Tibial nerve (tissue), 4 donors: ENCODE measurements around the gene FAM83E. TPM values are rescaled to one million over a fixed set of nuclear protein-coding genes. Genes with fewer than 3 reads are reported as not detected.

Source experiments
- DNase-seq, 2 donors: peaks; one replicate each; pipeline ENCODE4 v3.0.0-alpha.2; 2019; ENCODE audit warnings: low spot score in 2 of 2
- H3K27ac ChIP-seq, 4 donors: fragments of 200-600 bp; sonication (generic) in 3 of 4; one replicate each; pipeline ENCODE4 v1.5.1; 2017 to 2019; ENCODE audit warnings: mild to moderate bottlenecking in 1 of 4
- H3K27me3 ChIP-seq, 2 donors: fragments of 200-600 bp; sonication (generic) in 1 of 2; one replicate each; pipeline versions ENCODE4 v1.5.1 to v1.6.0; 2017 to 2019
- H3K36me3 ChIP-seq, 3 donors: fragments of 200-600 bp; sonication (generic); one replicate each; pipeline ENCODE4 v1.5.1; 2018 to 2019
- H3K4me1 ChIP-seq, 4 donors: fragments of 200-600 bp; sonication (generic) in 3 of 4; one replicate each; pipeline ENCODE4 v1.5.1; 2017 to 2019
- H3K4me3 ChIP-seq, 4 donors: fragments of 200-600 bp; sonication (generic) in 3 of 4; one replicate each; pipeline ENCODE4 v1.5.1; 2017 to 2019; ENCODE audit warnings: mild to moderate bottlenecking in 1 of 4, moderate library complexity in 1 of 4
- H3K9me3 ChIP-seq, 4 donors: fragments of 200-600 bp; sonication (generic) in 3 of 4; one replicate each; pipeline ENCODE4 v1.5.1; 2017 to 2019
- CTCF ChIP-seq, 5 experiments: fragments of 200-600 bp in 3 of 5; fragments of 450-650 bp in 2 of 5; sonication (generic) in 3 of 5; IDR thresholded peaks; one replicate each; pipeline ENCODE4 v1.5.1; 2016 to 2019; ENCODE audit warnings: antibody characterized with exemption in 5 of 5, mild to moderate bottlenecking in 3 of 5, moderate library complexity in 2 of 5
- EP300 ChIP-seq, 2 donors: sonication (generic); formaldehyde crosslinking; IDR thresholded peaks; one replicate each; pipeline ENCODE4 v1.6.1; 2017; ENCODE audit warnings: antibody characterized with exemption in 2 of 2, mild to moderate bottlenecking in 1 of 2
- POLR2A ChIP-seq, 2 donors: fragments of 450-650 bp; IDR thresholded peaks; one replicate each; pipeline ENCODE4 v1.6.1; 2017; ENCODE audit warnings: antibody characterized with exemption in 2 of 2, mild to moderate bottlenecking in 2 of 2, moderate library complexity in 2 of 2
- WGBS, 2 donors: methylation state at CpG; one replicate each; pipeline ENCODE4 v1.1.5; 2018; 5-methylcytosine and 5-hydroxymethylcytosine counted together
- total RNA-seq, 4 donors: library from RNA; depleted of rRNA; stranded (reverse); fragments of >200 nt; gene quantifications; one replicate each; pipeline ENCODE4 v1.1.0, GENCODE V29; 2016

FAM83E gene
- total RNA-seq, 4 donors from 2014 or later: not detected

DNA sequence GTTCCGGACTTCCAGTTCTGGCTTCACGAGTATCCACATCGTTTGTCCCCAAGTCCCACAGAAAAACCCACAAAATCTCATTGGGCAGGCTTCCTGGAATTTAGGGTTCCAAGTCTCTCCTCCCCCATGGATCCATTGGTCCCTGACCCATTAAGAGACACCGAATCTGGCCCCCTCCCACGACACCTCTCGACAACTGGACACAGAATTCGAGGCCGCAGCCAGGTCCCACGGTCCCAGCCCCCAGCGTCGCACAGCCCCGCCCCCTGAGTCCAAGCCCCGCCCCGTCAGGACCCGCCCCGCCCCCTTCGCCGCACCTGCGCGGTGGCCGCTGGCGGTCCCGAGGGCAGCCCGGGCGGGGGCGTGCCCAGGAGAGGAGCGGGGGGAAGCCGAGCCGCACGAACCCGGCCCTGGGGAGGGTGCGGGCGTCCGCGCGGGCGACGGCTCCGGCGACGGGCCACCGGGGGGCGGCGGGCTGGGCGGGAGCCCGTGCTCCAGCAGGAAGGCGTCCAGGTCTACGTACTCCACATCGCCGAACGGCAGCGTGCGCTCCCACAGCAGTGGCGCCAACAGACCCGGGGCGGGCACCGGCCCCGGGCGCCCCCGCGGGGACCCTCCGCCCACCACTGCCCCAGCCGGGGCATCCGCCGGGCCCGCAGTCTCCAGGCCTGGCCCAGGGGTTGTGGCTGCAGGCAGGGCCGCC lies 20.5 kb upstream of the FAM83E start:
- no peaks in the 10 kb centered on the region for H3K27me3 ChIP-seq
- H3K4me3 ChIP-seq: peak overlapping the region; percentile 32 to 85 (median 60)
- WGBS, 2 donors: 1 to 2% methylated on average over 28 to 48 of the region's 67 CpGs
- DNase-seq: peak; percentile 70 to 76
- H3K4me1 ChIP-seq: peaks cover 0 to 73% (median 47%) of the 10 kb centered on the region in 4 donors
- no peaks in the 10 kb centered on the region for H3K9me3 ChIP-seq
- TF ChIP-seq POLR2A (IDR thresholded peaks at IDR 0.05) (peak in 1 of 2 donors; percentile 85), EP300 (IDR thresholded peaks at IDR 0.05) (peak in 1 of 2 donors; percentile 68), CTCF (IDR thresholded peaks at IDR 0.05) (no peak)
- H3K27ac ChIP-seq: peak overlapping the region; percentile 94 to 99 (median 99)
- H3K36me3 ChIP-seq: peaks cover 0 to 22% (median 0%) of the 10 kb centered on the region in 3 donors

- TF ChIP-seq EP300 (IDR thresholded peaks at IDR 0.05) (peak; percentile 96 to 98), CTCF (IDR thresholded peaks at IDR 0.05) (peak in 1 of 5 experiments; percentile 39), POLR2A (IDR thresholded peaks at IDR 0.05) (peak; percentile 28 to 78)
- Histone ChIP-seq H3K9me3 (no peaks in the 10 kb centered on the region), H3K4me3 (peak overlapping the region; percentile 18 to 85 (median 60)), H3K4me1 (peaks cover 0 to 81% (median 52%) of the 10 kb centered on the region in 4 donors), H3K27ac (peak overlapping the region; percentile 94 to 99 (median 99)), H3K36me3 (peaks cover 0 to 29% (median 0%) of the 10 kb centered on the region in 3 donors), H3K27me3 (no peaks in the 10 kb centered on the region)
- DNase-seq: peak; percentile 97 to 98
- 3 to 6% methylated on average over 28 to 37 of the region's 37 CpGs for WGBS, 2 donors
Observed at GRCh38 chr19:48634424-48635262, 19.8 kb upstream of the FAM83E start.

DNA sequence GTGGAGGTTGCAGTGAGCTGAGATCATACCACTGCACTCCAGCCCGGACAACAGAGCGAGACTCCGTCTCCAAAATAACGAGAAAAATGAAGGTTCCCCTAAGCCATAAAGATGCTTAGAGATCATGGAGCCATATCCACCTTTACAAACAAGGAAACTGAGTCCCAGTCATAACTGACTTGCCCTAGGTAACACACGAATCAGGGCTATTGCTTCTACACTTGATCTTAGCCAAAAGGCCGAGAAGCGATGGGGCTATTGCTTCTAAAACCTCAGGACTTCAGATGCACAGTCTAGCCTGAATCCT lies 19.1 kb upstream of the FAM83E start:
- no peaks in the 10 kb centered on the region for H3K27me3 ChIP-seq
- H3K4me1 ChIP-seq: peaks cover 0 to 84% (median 51%) of the 10 kb centered on the region in 4 donors
- no peak for DNase-seq
- peaks cover 0 to 36% (median 0%) of the 10 kb centered on the region in 3 donors for H3K36me3 ChIP-seq
- TF ChIP-seq EP300 (IDR thresholded peaks at IDR 0.05) (no peak), CTCF (IDR thresholded peaks at IDR 0.05) (no peak), POLR2A (IDR thresholded peaks at IDR 0.05) (no peak)
- H3K27ac ChIP-seq: peak overlapping the region; percentile 94 to 99 (median 99)
- H3K4me3 ChIP-seq: peak overlapping the region in 2 of 4 donors; percentile 30 to 85
- no peaks in the 10 kb centered on the region for H3K9me3 ChIP-seq
- 39% methylated on average over 7 of the region's 7 CpGs for whole genome bisulfite sequencing, 2 donors

DNA sequence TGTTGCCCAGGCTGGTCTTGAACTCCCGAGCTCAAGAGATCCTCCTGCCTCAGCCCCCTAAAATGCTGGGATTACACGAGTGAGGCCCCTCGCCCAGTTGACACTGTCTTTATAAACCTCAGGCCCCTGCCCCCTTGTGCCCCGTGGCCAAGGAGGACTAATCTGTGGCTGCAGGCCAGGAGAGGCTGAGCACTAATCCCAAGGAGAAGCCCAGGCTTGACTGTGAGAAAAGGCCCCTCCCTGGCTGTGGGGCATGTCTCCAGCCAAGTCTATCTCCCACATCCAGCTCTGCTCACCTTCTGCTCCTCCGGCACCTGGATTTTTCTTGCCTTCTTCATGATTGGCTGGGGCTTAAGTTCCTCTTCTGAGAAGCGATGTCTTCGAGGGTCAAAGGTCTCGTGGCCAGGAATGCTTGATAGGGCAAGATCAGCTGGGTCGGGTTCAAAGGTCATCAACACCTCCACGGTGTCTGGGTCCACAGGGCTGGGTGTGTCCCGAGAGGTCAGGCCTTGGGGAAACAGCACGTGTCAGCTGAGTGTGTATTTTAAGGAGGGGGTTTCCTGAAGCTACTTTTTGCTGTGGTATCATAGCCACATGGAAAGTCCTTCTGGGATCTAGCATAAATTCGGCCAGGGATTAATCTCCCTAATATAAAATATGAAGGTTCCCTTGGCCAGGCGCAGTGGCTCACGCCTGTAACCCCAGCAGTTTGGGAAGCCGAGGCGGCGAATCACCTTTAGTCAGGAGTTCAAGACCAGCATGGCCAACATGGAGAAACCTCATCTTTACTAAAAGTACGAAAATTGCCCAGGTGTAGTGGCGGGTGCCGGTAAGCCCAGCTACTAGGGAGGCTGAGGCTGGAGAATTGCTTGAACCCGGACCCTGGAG lies 18.5 kb upstream of the FAM83E start:
- H3K4me3 ChIP-seq: peak overlapping the region in 1 of 4 donors; percentile 30
- H3K4me1 ChIP-seq: peaks cover 0 to 84% (median 46%) of the 10 kb centered on the region in 4 donors
- H3K27me3 ChIP-seq: no peaks in the 10 kb centered on the region
- H3K36me3 ChIP-seq: peaks cover 0 to 42% (median 0%) of the 10 kb centered on the region in 3 donors
- 67 to 69% methylated on average over 22 of the region's 22 CpGs for WGBS, 2 donors
- H3K27ac ChIP-seq: peak overlapping the region; percentile 94 to 99 (median 99)
- TF ChIP-seq EP300 (IDR thresholded peaks at IDR 0.05) (no peak), CTCF (IDR thresholded peaks at IDR 0.05) (no peak), POLR2A (IDR thresholded peaks at IDR 0.05) (no peak)
- no peaks in the 10 kb centered on the region for H3K9me3 ChIP-seq
- DNase-seq: no peak
